Measurements from ENCODE around the gene PYGB.
A peak's percentile ranks its signal among the peaks of the same experiment; 100 is the strongest.

Gene PYGB

DNA sequence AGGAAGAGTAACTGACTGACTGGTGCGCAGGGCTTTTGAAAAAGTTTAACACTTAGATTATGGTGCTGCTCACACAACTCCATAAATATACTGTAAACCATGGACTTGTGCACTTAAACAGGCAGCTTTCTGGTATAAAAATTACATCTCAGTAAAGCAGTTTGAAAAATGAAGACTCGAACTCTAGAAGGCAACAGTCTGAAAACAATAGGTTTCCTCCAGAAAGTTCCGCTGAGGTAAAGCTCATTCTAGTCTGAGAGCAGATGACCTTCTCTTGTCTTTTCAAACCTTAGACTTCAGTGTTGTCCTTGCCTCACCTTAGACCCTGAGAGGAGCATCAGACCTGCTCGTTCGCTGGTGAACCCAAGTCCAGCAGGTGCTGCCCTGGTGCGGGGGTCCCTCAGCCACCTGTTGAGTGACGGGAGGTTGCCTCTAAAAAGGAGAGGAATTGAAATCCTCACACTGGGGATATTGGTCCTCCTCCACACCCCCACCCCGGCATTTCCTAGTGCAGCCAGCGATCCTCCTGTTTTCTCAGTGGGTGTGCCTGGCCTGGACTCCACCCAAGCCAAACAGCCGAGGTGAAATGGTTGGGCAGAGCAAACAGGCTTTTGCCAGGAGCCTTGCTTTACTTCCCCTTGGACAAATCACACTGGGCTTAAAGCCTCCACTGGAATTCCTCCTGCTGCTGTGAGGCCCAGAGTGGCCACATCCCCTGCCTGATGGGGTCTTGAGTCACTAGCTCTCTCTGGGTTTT is 14.7 kb upstream of the PYGB start:
- TF ChIP-seq NFIC (IDR thresholded peaks at IDR 0.05) (0 out of 2 replicates have a peak, but pooled peaks have one; percentile 17), ZBTB7A (IDR thresholded peaks at IDR 0.05; ENCODE audit: low read depth) (no peak)

GRCh38 chr20:25236450-25237304 is 11.2 kb upstream of the PYGB start:
- no peak for TF ChIP-seq MAX (IDR thresholded peaks at IDR 0.05)
- no peak for TF ChIP-seq TCF12 (IDR thresholded peaks at IDR 0.05; ENCODE audit: low read depth)
- no peak for TF ChIP-seq ZBTB7A (IDR thresholded peaks at IDR 0.05; ENCODE audit: low read depth)
- no peak for TF ChIP-seq CREB1 (IDR thresholded peaks at IDR 0.05; ENCODE audit: low read depth)
- TF ChIP-seq EP300 (IDR thresholded peaks at IDR 0.05; ENCODE audit: borderline replicate concordance), result no peak
- TF ChIP-seq CEBPB (IDR thresholded peaks at IDR 0.05), result no peak
- TF ChIP-seq NFIC (IDR thresholded peaks at IDR 0.05), result no peak
- no peak for TF ChIP-seq TAF1 (IDR thresholded peaks at IDR 0.05; ENCODE audit: low read depth)
- TF ChIP-seq REST (IDR thresholded peaks at IDR 0.05; ENCODE audit: low read depth), result no peak
- TF ChIP-seq RAD21 (IDR thresholded peaks at IDR 0.05; ENCODE audit: low read depth), result no peak
- TF ChIP-seq YY1 (IDR thresholded peaks at IDR 0.05; ENCODE audit: low read depth), result no peak
- no peak for TF ChIP-seq FOXM1 (IDR thresholded peaks at IDR 0.05; ENCODE audit: borderline replicate concordance, low read depth)
- no peak for TF ChIP-seq EGR1 (IDR thresholded peaks at IDR 0.05)
- TF ChIP-seq USF1 (IDR thresholded peaks at IDR 0.05), result no peak
- TF ChIP-seq TEAD4 (IDR thresholded peaks at IDR 0.05), result no peak

GRCh38 chr20:25237610-25238318 is 10.1 kb upstream of the PYGB start:
- TF ChIP-seq TEAD4 (IDR thresholded peaks at IDR 0.05), result peak; percentile 18; the same call in 1 of the 2 replicates
- TF ChIP-seq CREB1 (IDR thresholded peaks at IDR 0.05; ENCODE audit: low read depth), result no peak
- no peak for TF ChIP-seq FOXM1 (IDR thresholded peaks at IDR 0.05; ENCODE audit: borderline replicate concordance, low read depth)
- TF ChIP-seq EP300 (IDR thresholded peaks at IDR 0.05; ENCODE audit: borderline replicate concordance), result no peak
- no peak for TF ChIP-seq USF1 (IDR thresholded peaks at IDR 0.05)
- no peak; the same call in 1 of the 2 replicates for TF ChIP-seq CEBPB (IDR thresholded peaks at IDR 0.05)
- TF ChIP-seq ZBTB7A (IDR thresholded peaks at IDR 0.05; ENCODE audit: low read depth), result no peak
- TF ChIP-seq TCF12 (IDR thresholded peaks at IDR 0.05; ENCODE audit: low read depth), result no peak
- no peak for TF ChIP-seq MAX (IDR thresholded peaks at IDR 0.05)
- no peak for TF ChIP-seq REST (IDR thresholded peaks at IDR 0.05; ENCODE audit: low read depth)
- TF ChIP-seq NFIC (IDR thresholded peaks at IDR 0.05), result 0 out of 2 replicates have a peak, but pooled peaks have one; percentile 7
- TF ChIP-seq EGR1 (IDR thresholded peaks at IDR 0.05), result no peak
- TF ChIP-seq RAD21 (IDR thresholded peaks at IDR 0.05; ENCODE audit: low read depth), result no peak
- TF ChIP-seq TAF1 (IDR thresholded peaks at IDR 0.05; ENCODE audit: low read depth), result no peak

DNA sequence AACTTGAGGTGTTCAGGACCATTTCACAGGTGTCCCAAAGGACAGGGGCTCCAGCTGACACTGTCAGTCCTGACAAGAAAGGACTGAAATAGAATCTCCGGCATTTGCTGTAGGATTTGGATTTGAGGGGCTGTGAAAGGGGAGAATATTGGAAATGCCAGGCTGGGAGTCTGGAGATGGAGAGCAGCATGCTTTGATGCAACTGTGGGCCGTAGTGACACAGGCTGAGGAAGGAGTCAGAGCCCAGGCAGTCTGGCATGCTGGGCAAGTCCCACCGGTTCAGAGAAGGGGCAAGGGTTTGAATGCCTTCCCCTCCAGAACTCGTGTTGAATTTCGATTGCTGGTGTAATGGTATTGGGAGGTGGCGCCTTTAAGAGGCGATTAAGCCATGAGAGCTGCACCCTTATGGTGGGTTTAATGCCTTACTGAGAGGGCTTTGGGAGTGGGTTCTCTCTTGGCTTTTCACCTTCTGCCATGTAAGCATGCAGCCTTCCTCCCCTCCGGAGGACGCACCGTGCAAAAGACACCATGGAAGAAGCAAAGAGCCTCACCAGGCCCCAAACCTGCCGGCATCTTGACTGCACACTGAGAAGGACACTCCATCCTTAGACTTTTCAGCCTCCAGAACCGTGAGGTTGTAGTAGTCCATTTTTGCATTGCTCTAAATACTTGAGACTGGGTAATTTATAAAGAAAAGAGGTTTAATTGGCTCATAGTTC is 9.4 kb upstream of the PYGB start:
- TF ChIP-seq CREB1 (IDR thresholded peaks at IDR 0.05; ENCODE audit: low read depth) (no peak), EP300 (IDR thresholded peaks at IDR 0.05; ENCODE audit: borderline replicate concordance) (no peak), ZBTB7A (IDR thresholded peaks at IDR 0.05; ENCODE audit: low read depth) (no peak), EGR1 (IDR thresholded peaks at IDR 0.05) (no peak), RAD21 (IDR thresholded peaks at IDR 0.05; ENCODE audit: low read depth) (no peak), FOXM1 (IDR thresholded peaks at IDR 0.05; ENCODE audit: borderline replicate concordance, low read depth) (no peak), TCF12 (IDR thresholded peaks at IDR 0.05; ENCODE audit: low read depth) (no peak), TEAD4 (IDR thresholded peaks at IDR 0.05) (no peak), CEBPB (IDR thresholded peaks at IDR 0.05) (no peak), USF1 (IDR thresholded peaks at IDR 0.05) (no peak), TAF1 (IDR thresholded peaks at IDR 0.05; ENCODE audit: low read depth) (no peak)

All from Ishikawa (cell line).